Astrocyte (in vitro differentiated cells and primary cell): ENCODE results near the gene PRDM10.

Experiments used
- CTCF ChIP-seq: IDR thresholded peaks from 2 replicates; pipeline ENCODE4 v1.5.1; 2011; ENCODE audit warnings: low read depth, mild to moderate bottlenecking, inconsistent platforms, low read length, moderate library complexity; ENCODE audit not compliant: insufficient read depth
- EZH2 ChIP-seq: IDR thresholded peaks from 2 replicates; pipeline ENCODE4 v1.6.1; 2012; ENCODE audit warnings: mild to moderate bottlenecking, low read length, inconsistent platforms; ENCODE audit not compliant: insufficient read depth

GRCh38 chr11:129922674-129923073 is 80.0 kb downstream of the PRDM10 start:
- no peak for TF ChIP-seq CTCF
- no peak for TF ChIP-seq EZH2
